Measurements from ENCODE around the gene WT1.

GRCh38 chr11:32391479-32391878 lies 43.9 kb downstream of the WT1 start:
- no peak for TF ChIP-seq GATA3 (IDR thresholded peaks at IDR 0.05; ENCODE audit: low read depth, low read length)
- TF ChIP-seq GATA2 (IDR thresholded peaks at IDR 0.05; ENCODE audit: low read depth, low read length) = no peak

Measured in SH-SY5Y (cell line).